Endothelial cell of umbilical vein (primary cell): ENCODE results near the gene SP6.

Experiments used
- EZH2 ChIP-seq: IDR thresholded peaks from 2 replicates; pipeline ENCODE4 v1.6.1; 2012; ENCODE audit warnings: borderline replicate concordance, low read depth, mild to moderate bottlenecking, moderate library complexity, low read length, inconsistent platforms; ENCODE audit not compliant: severe bottlenecking
- JUN ChIP-seq: IDR thresholded peaks from 2 replicates; pipeline ENCODE4 v1.6.1; 2011; ENCODE audit warnings: borderline replicate concordance, low read depth; ENCODE audit not compliant: insufficient read length, insufficient read depth
- POLR2A ChIP-seq: IDR thresholded peaks from 2 replicates; pipeline ENCODE4 v1.6.1; 2012; ENCODE audit warnings: low read depth, mild to moderate bottlenecking, control low read depth, low read length
- POLR2AphosphoS5 ChIP-seq: IDR thresholded peaks from 2 replicates; pipeline ENCODE4 v1.6.1; 2012; ENCODE audit warnings: low read depth, mild to moderate bottlenecking, control low read depth, low read length, moderate library complexity; ENCODE audit not compliant: insufficient read depth
- TF ChIP-seq, protein P1 (sequence below), 2 donors: IDR thresholded peaks; 1 replicate in 1 of 2; 2 replicates in 1 of 2; pipeline ENCODE4 v1.5.1; 2011; ENCODE audit warnings: low read length in 2 of 2, mild to moderate bottlenecking in 2 of 2, moderate library complexity in 2 of 2, control low read depth in 1 of 2, inconsistent platforms in 1 of 2, low read depth in 1 of 2; ENCODE audit not compliant: insufficient read depth in 1 of 2; ENCODE audit errors: extremely low read depth in 1 of 2

DNA sequence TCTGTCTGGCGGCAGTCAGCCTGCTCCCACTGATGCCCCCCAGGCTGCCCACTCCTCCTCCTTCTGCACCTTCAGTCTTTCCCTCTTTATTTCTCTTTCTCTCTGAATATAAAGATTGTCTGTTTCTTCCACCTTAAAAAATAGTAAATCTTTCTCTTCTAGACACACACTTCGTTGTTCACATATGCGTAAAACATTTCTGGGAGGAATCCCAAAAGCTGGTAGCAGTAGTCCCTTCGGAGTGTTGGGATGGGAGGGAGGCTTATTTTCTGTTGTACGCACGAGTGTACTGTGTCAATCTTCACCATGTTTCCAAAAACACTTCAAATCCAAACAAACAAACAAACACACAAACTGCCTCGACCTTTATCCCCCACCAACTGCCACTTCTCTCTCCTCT, 39.3 kb downstream of the SP6 start:
- TF ChIP-seq, protein P1, sequence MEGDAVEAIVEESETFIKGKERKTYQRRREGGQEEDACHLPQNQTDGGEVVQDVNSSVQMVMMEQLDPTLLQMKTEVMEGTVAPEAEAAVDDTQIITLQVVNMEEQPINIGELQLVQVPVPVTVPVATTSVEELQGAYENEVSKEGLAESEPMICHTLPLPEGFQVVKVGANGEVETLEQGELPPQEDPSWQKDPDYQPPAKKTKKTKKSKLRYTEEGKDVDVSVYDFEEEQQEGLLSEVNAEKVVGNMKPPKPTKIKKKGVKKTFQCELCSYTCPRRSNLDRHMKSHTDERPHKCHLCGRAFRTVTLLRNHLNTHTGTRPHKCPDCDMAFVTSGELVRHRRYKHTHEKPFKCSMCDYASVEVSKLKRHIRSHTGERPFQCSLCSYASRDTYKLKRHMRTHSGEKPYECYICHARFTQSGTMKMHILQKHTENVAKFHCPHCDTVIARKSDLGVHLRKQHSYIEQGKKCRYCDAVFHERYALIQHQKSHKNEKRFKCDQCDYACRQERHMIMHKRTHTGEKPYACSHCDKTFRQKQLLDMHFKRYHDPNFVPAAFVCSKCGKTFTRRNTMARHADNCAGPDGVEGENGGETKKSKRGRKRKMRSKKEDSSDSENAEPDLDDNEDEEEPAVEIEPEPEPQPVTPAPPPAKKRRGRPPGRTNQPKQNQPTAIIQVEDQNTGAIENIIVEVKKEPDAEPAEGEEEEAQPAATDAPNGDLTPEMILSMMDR (IDR thresholded peaks at IDR 0.05; ENCODE audit: extremely low read depth in 1 of 2, insufficient read depth in 1 of 2, low read depth in 1 of 2, low read length in 2 of 2): no peak
- TF ChIP-seq POLR2A (no peak), POLR2AphosphoS5 (no peak), JUN (no peak), EZH2 (no peak)
